ENCODE measurements around the gene SKAP1.

The SKAP1 gene

GRCh38 chr17:48150597-48151001, 279.4 kb downstream of the SKAP1 start:
- DNase-seq (ENCODE audit: low read depth): no peak
- TF ChIP-seq CTCF (IDR thresholded peaks at IDR 0.05; ENCODE audit: control insufficient read depth, insufficient read depth, low read depth, low read length, missing control alignments): no peak
- no peak overlapping the region for H3K4me3 ChIP-seq (ENCODE audit: control insufficient read depth, low read depth, low read length)

DNA sequence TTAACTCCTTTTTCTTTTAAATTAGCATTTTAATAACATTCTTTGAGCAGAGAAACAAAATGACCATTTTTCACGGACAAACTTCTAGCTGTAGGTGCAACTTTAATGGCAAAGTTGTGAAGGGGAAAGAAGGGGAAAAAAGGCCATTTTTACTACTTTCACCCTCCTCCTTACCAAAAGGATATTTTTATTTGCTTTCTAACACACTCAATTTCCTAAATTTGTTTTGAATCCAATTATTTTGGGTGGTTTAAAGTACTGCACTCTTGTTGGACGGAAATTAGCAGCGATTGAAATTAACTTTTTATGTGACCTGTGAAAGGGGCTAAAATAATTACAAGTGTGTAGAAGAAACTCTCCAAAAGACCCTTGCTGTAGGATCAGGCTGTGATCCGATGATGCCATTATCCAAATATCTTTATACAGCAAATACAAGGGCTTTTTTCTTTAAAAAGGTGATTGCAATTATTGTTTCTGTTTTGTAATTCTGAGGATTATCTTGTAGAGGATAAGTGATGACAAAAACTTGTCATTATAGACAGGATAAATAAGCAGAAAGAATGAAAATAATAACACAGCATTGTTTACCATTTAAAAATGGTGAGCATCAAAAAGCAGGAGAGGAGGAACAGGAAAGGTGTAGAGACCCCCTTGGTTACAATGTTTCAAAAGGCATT, 280.1 kb downstream of the SKAP1 start:
- no peak for DNase-seq (ENCODE audit: low read depth)
- H3K4me3 ChIP-seq (ENCODE audit: control insufficient read depth, low read depth, low read length): no peak overlapping the region
- no peak for TF ChIP-seq CTCF (IDR thresholded peaks at IDR 0.05; ENCODE audit: control insufficient read depth, insufficient read depth, low read depth, low read length, missing control alignments)

GRCh38 chr17:48148854-48149786, 280.9 kb downstream of the SKAP1 start:
- no peak overlapping the region for H3K4me3 ChIP-seq (ENCODE audit: control insufficient read depth, low read depth, low read length)
- no peak for DNase-seq (ENCODE audit: low read depth)
- TF ChIP-seq CTCF (IDR thresholded peaks at IDR 0.05; ENCODE audit: control insufficient read depth, insufficient read depth, low read depth, low read length, missing control alignments): no peak

GRCh38 chr17:48148029-48148770, 281.8 kb downstream of the SKAP1 start:
- TF ChIP-seq CTCF (IDR thresholded peaks at IDR 0.05; ENCODE audit: control insufficient read depth, insufficient read depth, low read depth, low read length, missing control alignments): no peak
- no peak overlapping the region for H3K4me3 ChIP-seq (ENCODE audit: control insufficient read depth, low read depth, low read length)
- no peak for DNase-seq (ENCODE audit: low read depth)

DNA sequence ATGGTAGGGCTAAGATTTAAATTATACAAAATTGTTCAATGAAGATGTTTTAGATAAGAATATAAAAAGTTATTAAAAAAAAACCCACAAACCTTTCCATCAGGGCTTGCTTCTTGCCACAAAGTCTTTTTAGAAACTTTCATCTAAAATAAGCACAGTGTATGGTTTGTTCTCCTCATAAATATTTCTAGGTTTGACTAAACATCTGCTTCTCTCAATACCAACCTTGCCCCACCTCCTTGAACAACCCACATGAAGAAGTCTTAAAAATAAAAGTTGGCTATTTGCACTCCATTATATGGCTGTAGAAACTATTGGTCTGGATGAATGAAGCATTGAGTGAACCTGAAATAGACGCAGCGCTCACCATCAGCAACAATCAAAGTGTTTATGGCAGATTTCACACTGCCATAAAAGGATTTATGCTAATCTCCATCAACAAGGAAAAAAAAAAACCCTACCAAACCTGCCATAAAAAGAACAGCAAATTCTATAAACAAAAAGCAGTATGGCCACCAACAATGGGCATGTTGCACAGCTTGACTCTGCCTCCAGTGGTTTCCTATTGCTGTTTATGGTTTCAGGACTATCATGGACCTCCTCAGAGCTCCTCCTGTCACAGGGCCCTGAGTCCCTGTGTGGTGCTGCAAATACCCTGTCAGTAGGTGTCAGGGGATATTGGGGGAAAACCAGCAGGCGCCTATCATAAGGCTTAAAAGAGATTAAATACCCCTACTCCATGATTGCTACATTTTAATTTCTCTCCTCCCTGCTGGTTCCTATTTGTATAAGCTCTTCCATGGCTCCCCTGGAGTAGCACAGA, 284.8 kb downstream of the SKAP1 start:
- H3K4me3 ChIP-seq (ENCODE audit: control insufficient read depth, low read depth, low read length): no peak overlapping the region
- no peak for DNase-seq (ENCODE audit: low read depth)
- TF ChIP-seq CTCF (IDR thresholded peaks at IDR 0.05; ENCODE audit: control insufficient read depth, insufficient read depth, low read depth, low read length, missing control alignments): no peak

- H3K4me3 ChIP-seq (ENCODE audit: control insufficient read depth, low read depth, low read length): no peak overlapping the region
- DNase-seq (ENCODE audit: low read depth): no peak
- TF ChIP-seq CTCF (IDR thresholded peaks at IDR 0.05; ENCODE audit: control insufficient read depth, insufficient read depth, low read depth, low read length, missing control alignments): no peak
These were observed 285.8 kb downstream of the SKAP1 start for GRCh38 chr17:48144231-48144630.

Measured in AG09309 (cell line).